Right cardiac atrium (tissue), 5 donors: ENCODE data around the gene OR51A2. TPM values are rescaled to one million over a fixed set of nuclear protein-coding genes. Genes with fewer than 3 reads are reported as not detected.

Experiments
- ATAC-seq, 2 donors: fragments of 200-7000 bp; cut with Tn5 transposase; one replicate each; pipeline versions ENCODE4 v1.8.0 to v1.9.1; 2020; ENCODE audit warnings: moderate library complexity in 2 of 2, mild to moderate bottlenecking in 1 of 2
- DNase-seq, 3 donors: peaks; one replicate each; pipeline ENCODE4 v3.0.0-alpha.2; 2020
- H3K27ac ChIP-seq: one replicate; pipeline ENCODE4 v1.5.1; 2013; ENCODE audit warnings: mild to moderate bottlenecking, low read length, control low read depth, moderate library complexity
- H3K27me3 ChIP-seq: one replicate; pipeline ENCODE4 v1.6.1; 2013; ENCODE audit not compliant: control insufficient read depth, insufficient read depth
- H3K4me1 ChIP-seq: one replicate; pipeline ENCODE4 v1.6.1; 2013; ENCODE audit warnings: low read length; ENCODE audit not compliant: control insufficient read depth, insufficient read depth
- H3K4me3 ChIP-seq: one replicate; pipeline ENCODE4 v1.5.1; 2013; ENCODE audit warnings: low read length, control low read depth
- H3K9me3 ChIP-seq: one replicate; pipeline ENCODE4 v1.6.1; 2013; ENCODE audit warnings: low read length; ENCODE audit not compliant: control insufficient read depth
- WGBS: extraction: QIAGEN DNeasy Blood & Tissue Kit; methylation state at CpG from one replicate; pipeline ENCODE4 v1.1.7; 2013; 5-methylcytosine and 5-hydroxymethylcytosine counted together
- intact Hi-C, 4 donors: fragments of 100-400 bp; cut with DNase I; formaldehyde crosslinking; loops; one replicate each; pipeline versions ENCODE4 v1.11.0 to v1.14.0; 2022 to 2023
- polyA plus RNA-seq: library from polyadenylated mRNA; stranded (reverse); fragments of 200-250 nt; gene quantifications from one replicate; pipeline ENCODE4 v1.2.3, GENCODE V29; 2013
- total RNA-seq, 4 donors: library from RNA; stranded (reverse); fragmentation: NEBNext Ultra II Directional; extraction: Animal tissue kit (Norgen Biotek cat#: 25700); gene quantifications; one replicate each; pipeline ENCODE4 v1.2.1, GENCODE V29; 2021
- donor health status: healthy with polysubstance abuse.
- donor health status: DM: no; HTN: yes; CAD: no.
- donor health status: DM: no; HTN: no; CAD: no.
- donor health status: DM: no; HTN: yes; CAD: no; lungs with severe emphysema.
- donor health status: DM: yes; HTN: yes; CAD: no.

Gene OR51A2
- total and polyA plus RNA-seq, 5 donors = not detected

- no peaks in the 10 kb centered on the region for H3K4me1 ChIP-seq
- ATAC-seq = no peak
- no peak for DNase-seq
- H3K27ac ChIP-seq = no peak within 1 kb of the TSS
- intact Hi-C loops = no loop called here
- H3K27me3 ChIP-seq = no peaks in the 10 kb centered on the region
- no peak within 1 kb of the TSS for H3K4me3 ChIP-seq
- H3K9me3 ChIP-seq = no peaks in the 10 kb centered on the region
Observed at GRCh38 chr11:4947505-4947904, 8.0 kb downstream of the OR51A2 start, which contains the start of gene OR51A4. OR51A4 (minus strand) TSS chr11:4947605; CDS start chr11:4947100, 505 bp downstream.

- H3K4me1 ChIP-seq = no peaks in the 10 kb centered on the region
- no peak overlapping the region for H3K27ac ChIP-seq
- DNase-seq (no peak), ATAC-seq (no peak)
- H3K4me3 ChIP-seq = no peak overlapping the region
- H3K9me3 ChIP-seq = no peaks in the 10 kb centered on the region
- intact Hi-C loops = no loop called here
- H3K27me3 ChIP-seq = no peaks in the 10 kb centered on the region
- WGBS = 80% methylated on average over 3 of the region's 3 CpGs
Observed at GRCh38 chr11:4936745-4937144, 18.8 kb downstream of the OR51A2 start.

- H3K27ac ChIP-seq = no peak overlapping the region
- no peak for ATAC-seq
- no peaks in the 10 kb centered on the region for H3K27me3 ChIP-seq
- no peak overlapping the region for H3K4me3 ChIP-seq
- DNase-seq = no peak
- no peaks in the 10 kb centered on the region for H3K9me3 ChIP-seq
- 85% methylated on average over 4 of the region's 4 CpGs for WGBS
- no peaks in the 10 kb centered on the region for H3K4me1 ChIP-seq
- intact Hi-C loops = no loop called here
Observed at GRCh38 chr11:4932751-4933150, 22.8 kb downstream of the OR51A2 start.

GRCh38 chr11:4926608-4927007, 28.9 kb downstream of the OR51A2 start:
- DNase-seq (no peak), ATAC-seq (no peak)
- intact Hi-C loops = no loop called here
- Histone ChIP-seq H3K4me1 (no peaks in the 10 kb centered on the region), H3K4me3 (no peak overlapping the region), H3K9me3 (no peaks in the 10 kb centered on the region), H3K27me3 (no peaks in the 10 kb centered on the region), H3K27ac (no peak overlapping the region)

- intact Hi-C loops = no loop called here
- H3K27ac ChIP-seq = no peak within 1 kb of the TSS
- H3K27me3 ChIP-seq = no peaks in the 10 kb centered on the region
- no peak within 1 kb of the TSS for H3K4me3 ChIP-seq
- DNase-seq = no peak
- ATAC-seq = no peak
- no peaks in the 10 kb centered on the region for H3K9me3 ChIP-seq
- 83% methylated on average over 1 of the region's 1 CpG for WGBS
- no peaks in the 10 kb centered on the region for H3K4me1 ChIP-seq
Observed at GRCh38 chr11:4924239-4924638, 31.3 kb downstream of the OR51A2 start, which contains the start of gene OR51G1. OR51G1 (minus strand) TSS chr11:4924339; CDS start chr11:4924339, 0 bp downstream.

GRCh38 chr11:4922304-4922703, 33.2 kb downstream of the OR51A2 start:
- WGBS = 44% methylated on average over 1 of the region's 1 CpG
- no peak overlapping the region for H3K27ac ChIP-seq
- ATAC-seq (no peak), DNase-seq (no peak)
- no peaks in the 10 kb centered on the region for H3K9me3 ChIP-seq
- H3K4me3 ChIP-seq = no peak overlapping the region
- H3K4me1 ChIP-seq = no peaks in the 10 kb centered on the region
- intact Hi-C loops = no loop called here
- no peaks in the 10 kb centered on the region for H3K27me3 ChIP-seq

- intact Hi-C loops = no loop called here
- H3K27ac ChIP-seq = no peak overlapping the region
- 76% methylated on average over 1 of the region's 1 CpG for WGBS
- no peaks in the 10 kb centered on the region for H3K9me3 ChIP-seq
- H3K4me3 ChIP-seq = no peak overlapping the region
- DNase-seq = no peak
- no peaks in the 10 kb centered on the region for H3K27me3 ChIP-seq
- H3K4me1 ChIP-seq = no peaks in the 10 kb centered on the region
- ATAC-seq = no peak
Observed at GRCh38 chr11:4921796-4922195, 33.7 kb downstream of the OR51A2 start.

GRCh38 chr11:4919250-4919649, 36.3 kb downstream of the OR51A2 start, which contains the start of gene OR51G2:
OR51G2 (minus strand) TSS chr11:4919350; CDS start chr11:4915663, 3,687 bp downstream.
- 75% methylated on average over 4 of the region's 4 CpGs for WGBS
- ATAC-seq = no peak
- intact Hi-C loops = no loop called here

GRCh38 chr11:4916581-4916980, 38.9 kb downstream of the OR51A2 start:
- Histone ChIP-seq H3K9me3 (no peaks in the 10 kb centered on the region), H3K4me3 (no peak overlapping the region), H3K4me1 (no peaks in the 10 kb centered on the region), H3K27me3 (no peaks in the 10 kb centered on the region), H3K27ac (no peak overlapping the region)
- DNase-seq (no peak), ATAC-seq (no peak)
- intact Hi-C loops = no loop called here

More at GRCh38 chr11:4919250-4919649, 36.3 kb downstream of the OR51A2 start, which contains the start of gene OR51G2:
- Histone ChIP-seq H3K27me3 (no peaks in the 10 kb centered on the region), H3K9me3 (no peaks in the 10 kb centered on the region), H3K27ac (no peak within 1 kb of the TSS), H3K4me3 (no peak within 1 kb of the TSS), H3K4me1 (no peaks in the 10 kb centered on the region)
- DNase-seq = no peak

Other genes with a start within 250 kb of the OR51A2 start
- gene OR51F1, start 185.8 kb downstream of the OR51A2 start, total RNA-seq = not detected
- gene OR51F1, start 185.8 kb downstream of the OR51A2 start, polyA plus RNA-seq = not detected
- gene OR52R1, start 151.3 kb downstream of the OR51A2 start, total RNA-seq = not detected
- not detected for gene OR52R1, start 151.3 kb downstream of the OR51A2 start, polyA plus RNA-seq
- gene OR51F2, start 134.4 kb downstream of the OR51A2 start, total RNA-seq = not detected
- not detected for gene OR51F2, start 134.4 kb downstream of the OR51A2 start, polyA plus RNA-seq
- not detected for gene OR51S1, start 106.5 kb downstream of the OR51A2 start, total RNA-seq
- gene OR51S1, start 106.5 kb downstream of the OR51A2 start, polyA plus RNA-seq = not detected
- gene OR51T1, start 73.8 kb downstream of the OR51A2 start, total RNA-seq = not detected
- gene OR51T1, start 73.8 kb downstream of the OR51A2 start, polyA plus RNA-seq = not detected
- gene OR51A7, start 51.9 kb downstream of the OR51A2 start, total RNA-seq = not detected
- gene OR51A7, start 51.9 kb downstream of the OR51A2 start, polyA plus RNA-seq = not detected
- not detected for gene OR51G2, start 36.4 kb downstream of the OR51A2 start, total RNA-seq
- gene OR51G2, start 36.4 kb downstream of the OR51A2 start, polyA plus RNA-seq = not detected
- not detected for gene OR51G1, start 31.4 kb downstream of the OR51A2 start, total RNA-seq
- not detected for gene OR51G1, start 31.4 kb downstream of the OR51A2 start, polyA plus RNA-seq
- not detected for gene OR51A4, start 8.1 kb downstream of the OR51A2 start, total RNA-seq
- not detected for gene OR51A4, start 8.1 kb downstream of the OR51A2 start, polyA plus RNA-seq
- gene OR51L1, start 39.1 kb upstream of the OR51A2 start, total RNA-seq = not detected
- not detected for gene OR51L1, start 39.1 kb upstream of the OR51A2 start, polyA plus RNA-seq
- not detected for gene OR52J3, start 90.8 kb upstream of the OR51A2 start, total RNA-seq
- not detected for gene OR52J3, start 90.8 kb upstream of the OR51A2 start, polyA plus RNA-seq
- not detected for gene OR52E2, start 103.9 kb upstream of the OR51A2 start, total RNA-seq
- not detected for gene OR52E2, start 103.9 kb upstream of the OR51A2 start, polyA plus RNA-seq
- gene OR52E1, start 113.9 kb upstream of the OR51A2 start, total RNA-seq = not detected
- not detected for gene OR52E1, start 113.9 kb upstream of the OR51A2 start, polyA plus RNA-seq
- gene OR52A5, start 182.6 kb upstream of the OR51A2 start, total RNA-seq = not detected
- not detected for gene OR52A5, start 182.6 kb upstream of the OR51A2 start, polyA plus RNA-seq
- not detected for gene OR52A1, start 199.0 kb upstream of the OR51A2 start, total RNA-seq
- not detected for gene OR52A1, start 199.0 kb upstream of the OR51A2 start, polyA plus RNA-seq
- not detected for gene OR51V1, start 245.0 kb upstream of the OR51A2 start, total RNA-seq
- gene OR51V1, start 245.0 kb upstream of the OR51A2 start, polyA plus RNA-seq = not detected